C4-2B (cell line): ENCODE data around the gene DAPK1.

ENCODE experiments used
- CTCF ChIP-seq: fragments of 450-650 bp; conservative IDR thresholded peaks from 2 replicates; pipeline ENCODE4 v1.5.1; 2017; ENCODE audit warnings: mild to moderate bottlenecking
- ZFX ChIP-seq: fragments of 450-650 bp; IDR thresholded peaks from 2 replicates; pipeline ENCODE4 v1.6.1; 2017

DNA sequence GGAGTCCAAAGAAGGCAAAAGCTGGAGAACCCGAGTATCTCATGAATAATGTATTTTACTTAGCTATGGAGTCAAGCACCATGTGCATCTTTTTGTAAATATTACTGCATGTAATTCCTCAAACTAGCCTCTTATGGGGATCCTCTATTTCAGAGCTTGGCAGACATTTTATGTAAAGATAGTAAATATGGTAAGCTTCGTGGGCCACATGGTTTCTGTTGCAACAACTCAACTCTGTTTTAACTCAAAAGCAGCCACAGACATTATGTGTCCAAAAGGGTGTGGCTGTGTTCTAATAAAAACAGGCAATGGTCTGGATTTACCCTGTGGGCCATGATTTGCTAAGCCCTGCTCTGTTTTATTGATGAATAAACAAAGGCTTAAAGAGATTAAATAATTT is 17.3 kb downstream of the DAPK1 start:
- TF ChIP-seq CTCF (no peak), ZFX (no peak)
